GM19397 (cell line): ENCODE data around the gene POU4F1.
A peak's percentile ranks its signal among the peaks of the same experiment; 100 is the strongest.

Experiments used
- ATAC-seq: cut with Tn5 transposase; IDR thresholded peaks from one replicate; pipeline ENCODE4 v1.9.1; 2021; ENCODE audit warnings: mild to moderate bottlenecking, moderate library complexity; ENCODE audit not compliant: unreplicated experiment

The POU4F1 gene

DNA sequence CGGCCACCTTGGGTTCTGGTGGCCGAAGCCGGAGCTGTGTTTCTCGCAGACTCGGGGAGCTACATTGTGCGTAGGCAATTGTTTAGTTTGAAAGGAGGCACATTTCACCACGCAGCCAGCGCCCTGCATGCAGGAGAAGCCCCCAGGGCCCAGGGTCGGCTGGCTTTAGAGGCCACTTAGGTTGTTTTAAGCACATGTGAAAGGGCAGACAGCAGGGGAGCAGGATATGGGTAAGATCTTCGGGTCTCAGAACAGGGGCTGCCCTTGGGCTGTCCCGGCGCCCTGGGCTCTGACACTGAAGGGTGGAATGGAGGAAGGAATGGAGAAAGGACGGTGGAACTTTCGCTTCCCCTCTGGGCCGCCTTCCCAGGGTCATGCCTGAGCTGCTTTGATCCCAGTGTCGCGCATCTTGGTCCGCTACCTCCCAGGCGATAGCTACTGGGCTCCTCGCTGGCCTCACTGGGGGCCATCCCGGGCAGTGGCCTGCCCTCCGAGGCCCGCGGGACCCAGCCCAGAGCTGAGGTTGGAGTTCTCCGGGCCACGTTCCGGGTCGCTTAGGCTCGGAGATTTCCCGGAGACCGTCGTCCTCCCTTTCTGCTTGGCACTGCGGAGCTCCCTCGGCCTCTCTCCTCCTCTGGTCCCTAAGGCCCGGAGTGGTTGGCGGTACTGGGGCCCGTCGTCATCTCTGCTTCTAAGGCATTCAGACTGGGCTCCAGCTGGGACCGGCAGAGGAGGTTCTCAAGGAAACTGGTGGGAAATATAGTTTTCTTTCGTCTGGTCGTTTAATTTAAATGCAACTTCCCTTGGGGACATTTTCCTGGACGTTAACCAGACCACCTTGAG, 4.3 kb upstream of the POU4F1 start:
- ATAC-seq = no peak

DNA sequence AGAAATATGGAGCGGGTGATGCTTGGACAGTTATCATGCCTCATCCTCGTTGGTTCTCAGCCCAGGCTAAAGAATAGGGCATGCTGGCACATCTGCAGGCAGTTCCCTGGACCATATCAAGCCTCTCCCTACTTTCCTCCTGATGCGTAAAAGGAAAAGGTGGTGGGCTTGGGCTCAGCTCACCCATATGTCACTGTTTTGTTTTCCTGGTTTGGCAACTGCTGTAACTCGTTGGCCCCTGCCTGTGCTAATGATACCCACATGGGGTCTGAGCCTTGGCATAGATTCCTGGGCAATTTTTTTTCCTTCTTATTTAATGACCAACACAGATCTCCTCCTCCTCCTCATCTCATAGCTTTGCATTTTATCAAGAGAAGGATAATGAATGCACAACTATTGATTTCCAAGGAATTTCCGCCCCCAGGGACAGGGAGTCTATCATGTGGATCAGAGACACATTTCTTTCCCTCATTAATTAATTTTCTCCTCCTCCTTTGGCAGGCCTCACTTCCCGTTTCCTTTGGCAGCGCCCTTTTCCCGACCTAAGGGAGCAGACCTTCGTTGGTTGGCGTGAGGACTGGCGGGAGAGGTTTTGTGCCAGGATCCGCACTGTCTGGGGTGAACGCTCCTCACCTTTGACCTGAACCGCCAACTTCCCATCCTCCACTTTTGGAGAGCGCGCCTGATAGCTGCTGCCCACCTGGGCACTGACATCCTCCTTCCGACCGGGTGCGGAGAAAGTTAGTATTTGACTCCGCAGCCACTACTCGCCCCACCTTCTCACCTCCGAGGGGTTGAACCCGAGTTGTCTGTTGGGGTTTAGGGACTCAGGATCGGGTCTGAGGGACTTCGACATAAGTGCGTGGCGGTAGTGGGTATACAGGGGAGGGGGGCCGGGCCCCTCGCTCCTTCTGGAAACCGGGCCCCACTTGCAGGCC, 3.4 kb upstream of the POU4F1 start:
- no peak for ATAC-seq

DNA sequence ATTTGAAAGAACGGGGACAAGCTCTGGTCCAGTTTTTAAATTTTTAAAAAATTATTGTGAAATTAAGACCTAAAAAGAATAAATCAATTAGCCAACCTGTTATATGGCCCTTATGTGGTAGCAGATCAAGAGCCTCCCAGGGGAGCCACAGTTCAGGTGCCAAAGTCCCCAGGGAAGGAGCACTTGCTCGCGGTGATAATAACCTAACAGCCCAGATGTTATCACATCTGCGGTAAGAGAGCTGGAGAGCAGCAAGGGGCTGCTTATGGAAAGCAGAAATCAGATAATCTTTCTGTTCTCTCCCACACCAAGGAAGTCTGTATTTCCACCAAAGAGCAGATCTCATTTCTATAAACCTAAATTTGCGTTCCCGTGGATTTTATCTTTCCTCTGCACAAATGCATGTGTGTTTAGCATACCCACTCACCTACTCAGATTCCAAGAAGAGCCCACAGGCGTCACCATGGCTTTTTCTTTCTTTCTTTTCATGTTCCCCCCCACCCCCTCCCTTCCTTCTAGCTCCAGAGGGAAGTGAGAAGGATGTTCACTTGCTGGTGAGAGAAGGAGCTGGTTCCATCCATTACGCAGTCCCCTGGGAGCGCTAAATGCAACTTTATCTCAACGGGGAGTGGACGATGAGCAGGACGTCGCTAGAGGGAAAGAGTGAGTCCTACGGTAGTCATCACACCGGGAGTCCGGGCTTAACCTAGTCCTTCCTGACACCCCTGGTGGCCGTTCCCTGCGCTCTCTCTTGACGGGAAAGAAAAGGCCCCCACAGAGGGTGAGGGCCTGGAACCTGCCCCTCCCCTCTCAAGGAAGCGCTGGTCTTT, 1.6 kb upstream of the POU4F1 start:
- ATAC-seq = no peak

- peak; percentile 13 for ATAC-seq
These were observed 652 bp downstream of the POU4F1 start for GRCh38 chr13:78602561-78603239.

GRCh38 chr13:78601874-78602560, 1.3 kb downstream of the POU4F1 start:
- no peak for ATAC-seq

DNA sequence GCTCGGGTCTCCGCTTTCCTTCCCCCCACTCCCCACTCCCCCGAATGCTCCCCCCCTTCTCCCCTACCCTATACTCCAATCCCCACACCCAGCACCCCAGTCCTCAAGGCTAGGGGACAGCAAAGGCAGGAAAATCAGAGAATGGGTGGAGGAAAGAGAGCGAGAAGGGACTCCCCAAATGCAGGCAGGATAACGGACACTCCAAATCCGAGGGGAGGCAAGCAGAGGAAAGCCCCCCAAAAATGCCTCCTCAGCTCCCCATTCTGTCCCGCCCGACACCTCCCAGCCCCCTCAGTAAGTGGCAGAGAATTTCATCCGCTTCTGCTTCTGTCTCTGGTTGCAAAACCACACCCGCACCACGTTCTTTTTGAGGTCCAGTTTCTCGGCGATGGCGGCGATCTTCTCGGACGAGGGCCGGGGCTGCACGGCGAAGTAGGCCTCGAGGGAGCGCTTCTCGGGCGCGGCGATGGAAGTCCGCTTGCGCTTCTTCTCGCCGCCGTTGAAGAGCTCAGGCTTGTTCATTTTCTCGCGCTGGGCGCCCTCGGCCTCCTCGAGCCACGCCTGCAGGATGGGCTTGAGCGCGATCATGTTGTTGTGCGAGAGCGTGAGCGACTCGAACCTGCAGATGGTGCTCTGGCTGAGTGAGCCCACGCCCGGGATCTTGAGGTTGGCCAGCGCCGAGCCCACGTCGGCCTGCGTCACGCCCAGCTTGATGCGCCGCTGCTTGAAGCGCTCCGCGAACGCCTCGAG, 2.1 kb downstream of the POU4F1 start:
- ATAC-seq = no peak

DNA sequence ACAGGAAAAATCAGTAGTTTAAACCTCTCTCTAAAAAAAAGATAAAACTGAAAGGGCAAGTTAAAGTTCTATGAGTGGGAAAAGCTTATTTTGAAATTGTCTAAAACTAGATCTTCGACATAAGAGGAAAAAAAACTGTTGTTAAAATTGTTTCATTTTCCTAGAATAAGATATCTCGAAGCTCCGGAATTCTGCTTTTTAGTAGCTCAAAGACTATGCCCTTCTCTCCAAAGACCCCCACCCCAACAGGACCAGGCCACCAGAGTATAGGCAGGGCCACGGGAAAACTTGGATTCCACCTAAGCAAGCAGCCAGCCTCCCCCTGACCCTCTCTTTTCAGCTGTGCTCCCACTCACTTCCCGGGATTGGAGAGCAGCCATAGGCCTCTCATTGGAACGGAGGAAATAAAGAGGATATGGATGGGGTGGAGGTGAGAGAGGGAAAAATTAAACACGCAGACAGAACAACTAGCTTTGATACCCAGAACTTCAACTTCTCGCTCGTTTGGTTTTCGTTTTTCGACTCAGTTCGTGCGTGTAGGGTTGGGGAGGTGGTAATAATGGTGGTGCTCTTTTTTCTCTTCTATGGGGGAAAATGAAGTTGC, 3.0 kb downstream of the POU4F1 start:
- ATAC-seq = no peak

GRCh38 chr13:78599645-78600279, 3.6 kb downstream of the POU4F1 start:
- no peak for ATAC-seq

- no peak for ATAC-seq
These were observed 4.2 kb downstream of the POU4F1 start for GRCh38 chr13:78598966-78599644.

DNA sequence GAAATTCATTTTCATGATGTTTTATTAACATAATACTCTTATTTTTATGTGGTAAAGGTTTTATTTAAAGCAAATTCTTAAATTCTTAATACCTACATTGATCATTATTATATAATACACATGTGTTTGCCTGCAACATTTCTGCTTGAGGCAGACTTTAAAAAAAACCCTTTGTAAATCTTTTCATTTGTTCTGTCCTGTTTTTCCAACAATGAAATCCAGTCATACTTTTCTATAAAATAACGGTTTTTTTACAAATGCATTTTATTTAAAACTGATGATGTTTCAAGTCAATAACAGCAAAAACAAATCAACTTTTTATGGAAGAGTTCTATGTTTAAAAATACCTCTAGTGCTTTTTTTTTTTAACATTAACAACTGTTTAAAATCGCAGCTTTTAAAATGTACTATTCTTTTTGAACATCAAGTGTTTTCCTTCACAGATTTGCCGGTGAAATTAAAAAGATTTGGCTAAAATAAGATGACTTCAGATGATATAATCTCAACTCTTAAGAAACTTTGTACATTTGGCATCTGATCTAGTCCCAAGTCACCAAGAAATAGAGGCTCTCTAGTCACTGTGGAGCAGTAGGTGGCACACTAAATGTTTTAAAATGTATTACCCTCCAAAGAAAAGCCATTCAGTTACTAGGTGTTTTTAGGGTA, 5.1 kb downstream of the POU4F1 start:
- ATAC-seq = no peak

DNA sequence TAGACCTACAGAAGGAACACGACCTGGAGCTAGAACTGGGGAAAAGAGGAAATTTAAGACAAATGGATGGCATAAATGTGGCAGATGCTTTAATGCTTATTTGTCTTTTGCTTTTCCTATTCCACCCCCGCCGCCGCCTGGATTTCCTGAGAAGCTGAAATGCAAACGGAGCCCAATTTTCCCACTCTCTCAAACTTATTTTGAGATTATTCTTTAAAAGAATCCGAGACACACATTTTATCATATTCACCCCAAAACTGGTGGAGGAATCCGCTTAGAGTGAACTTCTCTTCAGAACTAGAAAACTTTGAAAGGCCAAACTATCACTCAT, 5.8 kb downstream of the POU4F1 start:
- no peak for ATAC-seq

DNA sequence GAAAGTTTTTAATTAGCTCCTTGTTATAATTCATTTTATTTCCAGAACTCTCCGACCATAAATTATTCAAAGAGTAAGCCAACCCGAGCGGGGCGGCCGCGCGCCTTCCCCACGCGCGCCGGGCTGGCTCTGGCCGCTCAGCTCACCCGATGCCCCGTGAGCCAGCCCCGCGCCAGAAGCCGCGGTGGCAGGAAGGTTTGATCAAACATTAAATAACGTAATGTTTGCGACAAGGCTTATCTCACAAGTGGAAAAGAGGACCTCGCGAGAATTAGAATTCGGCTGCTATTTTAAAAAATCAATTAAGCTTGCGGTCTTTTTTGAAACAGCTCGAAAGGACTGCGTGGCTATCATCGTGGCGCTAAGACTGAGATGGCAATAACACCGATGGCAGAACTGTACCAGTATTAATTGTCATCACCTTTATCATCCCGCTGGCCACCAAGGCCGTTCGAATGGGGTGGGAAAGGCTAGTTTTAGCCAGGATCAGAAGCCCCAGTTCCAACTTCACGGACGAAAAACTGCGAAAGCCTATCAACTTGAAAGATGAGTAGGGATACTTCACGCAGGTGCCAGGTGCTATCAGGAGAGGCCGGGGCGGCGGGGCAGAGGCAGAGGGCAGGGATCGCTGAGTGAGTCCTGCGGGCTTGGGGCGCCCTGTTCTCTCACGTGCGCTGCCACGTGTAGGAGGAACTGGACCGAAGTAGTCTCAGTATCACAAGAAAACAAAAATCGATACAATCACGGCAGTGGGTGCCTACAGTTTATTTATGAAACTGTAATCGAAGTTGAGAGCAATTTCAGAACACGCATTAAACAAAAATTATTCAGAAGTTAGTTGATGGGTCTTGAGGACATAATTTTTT, 6.4 kb downstream of the POU4F1 start:
- no peak for ATAC-seq

DNA sequence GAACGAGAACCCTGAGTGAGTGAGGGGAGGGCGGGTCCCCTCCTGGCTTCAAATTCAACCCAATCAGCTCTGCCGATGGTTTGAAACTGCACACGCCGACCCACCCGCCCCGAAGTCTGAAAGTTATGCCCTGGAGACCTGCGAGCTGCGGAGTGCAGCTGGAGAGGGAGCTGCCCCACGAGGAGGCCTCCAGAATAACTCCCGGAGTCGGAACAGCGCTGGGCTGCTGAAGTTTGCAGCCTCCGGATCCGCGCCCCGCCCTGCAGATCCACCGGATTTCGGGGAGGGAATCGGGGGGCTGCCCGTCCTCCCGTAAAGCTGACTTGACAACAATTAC, 7.0 kb downstream of the POU4F1 start:
- ATAC-seq = no peak

GRCh38 chr13:78595495-78596398, 7.6 kb downstream of the POU4F1 start:
- peak; percentile 66 for ATAC-seq

GRCh38 chr13:78594456-78594975, 8.8 kb downstream of the POU4F1 start:
- no peak for ATAC-seq
